Measurements from ENCODE around the gene CD163.
"Not testable (repeated sequence)": the region's sequence is repeated elsewhere in the genome, so short reads cannot be mapped to it uniquely, and the experiment has no call there.

CD163 gene

GRCh38 chr12:7503686-7504415 lies at the start of gene CD163:
CD163 (minus strand) TSS chr12:7503777; CDS start chr12:7503690, 87 bp downstream.
- no peak for DNase-seq

- no peak for DNase-seq
Measured at GRCh38 chr12:7542813-7543212, 39.2 kb upstream of the CD163 start.

GRCh38 chr12:7542046-7542445 lies 38.5 kb upstream of the CD163 start:
- DNase-seq, result no peak

DNA sequence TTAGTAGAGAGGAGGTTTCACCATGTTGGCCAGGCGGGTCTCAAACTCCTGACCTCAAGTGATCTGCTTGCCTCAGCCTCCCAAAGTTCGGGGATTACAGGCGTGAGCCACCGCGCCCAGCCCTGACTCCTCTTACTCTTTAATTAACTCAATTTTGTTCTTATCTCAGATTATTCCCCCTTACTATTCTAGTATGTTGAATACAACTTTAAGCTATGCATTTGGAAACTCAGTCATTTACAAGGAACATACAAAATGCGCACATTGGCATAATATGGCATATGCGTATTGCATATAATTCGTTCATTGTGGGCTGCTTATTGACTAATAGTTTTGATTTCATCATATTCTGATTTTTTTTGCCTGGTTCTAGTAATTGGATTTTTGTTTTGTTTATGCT lies 10.8 kb upstream of the CD163 start:
- DNase-seq, result no peak

DNA sequence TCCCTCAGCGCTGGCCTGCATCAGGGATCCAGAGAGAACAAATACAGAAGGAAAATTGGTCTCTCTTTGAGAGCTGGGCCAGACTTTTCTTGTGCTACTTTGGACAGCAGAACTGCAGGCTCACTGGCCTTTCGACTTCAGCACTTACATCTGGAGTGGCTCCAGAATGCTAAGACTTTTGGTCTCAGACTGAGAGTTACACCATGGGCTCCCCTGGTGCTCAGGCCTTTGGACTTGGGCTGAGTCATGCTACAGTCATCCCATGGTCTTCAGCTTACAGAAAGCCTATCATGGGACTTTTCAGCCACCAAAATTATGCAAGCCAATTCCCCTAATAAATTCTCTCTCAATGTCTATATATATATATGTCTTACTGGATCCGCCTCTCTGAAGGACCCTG lies 9.0 kb upstream of the CD163 start:
- no peak for DNase-seq

DNA sequence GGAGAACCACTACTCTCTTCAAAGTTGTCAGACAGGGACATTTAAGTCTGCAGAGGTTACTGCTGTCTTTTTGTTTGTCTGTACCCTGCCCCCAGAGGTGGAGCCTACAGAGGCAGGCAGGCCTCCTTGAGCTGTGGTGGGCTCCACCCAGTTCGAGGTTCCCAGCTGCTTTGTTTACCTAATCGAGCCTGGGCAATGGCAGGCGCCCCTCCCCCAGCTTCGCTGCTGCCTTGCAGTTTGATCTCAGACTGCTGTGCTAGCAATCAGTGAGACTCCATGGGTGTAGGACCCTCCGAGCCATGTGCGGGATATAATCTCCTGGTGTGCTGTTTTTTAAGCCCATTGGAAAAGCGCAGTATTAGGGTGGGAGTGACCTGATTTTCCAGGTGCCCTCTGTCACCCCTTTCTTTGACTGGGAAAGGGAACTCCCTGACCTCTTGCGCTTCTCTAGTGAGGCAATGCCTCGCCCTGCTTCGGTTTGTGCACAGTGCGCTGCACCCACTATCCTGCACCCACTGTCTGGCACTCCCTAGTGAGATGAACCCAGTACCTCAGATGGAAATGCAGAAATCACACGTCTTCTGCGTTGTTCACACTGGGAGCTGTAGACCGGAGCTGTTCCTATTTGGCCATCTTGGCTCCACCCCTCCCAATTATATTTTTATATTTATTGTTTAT lies 6.4 kb upstream of the CD163 start:
- DNase-seq, result not testable (repeated sequence)

GRCh38 chr12:7502612-7503011 lies 965 bp downstream of the CD163 start:
- DNase-seq, result no peak

DNA sequence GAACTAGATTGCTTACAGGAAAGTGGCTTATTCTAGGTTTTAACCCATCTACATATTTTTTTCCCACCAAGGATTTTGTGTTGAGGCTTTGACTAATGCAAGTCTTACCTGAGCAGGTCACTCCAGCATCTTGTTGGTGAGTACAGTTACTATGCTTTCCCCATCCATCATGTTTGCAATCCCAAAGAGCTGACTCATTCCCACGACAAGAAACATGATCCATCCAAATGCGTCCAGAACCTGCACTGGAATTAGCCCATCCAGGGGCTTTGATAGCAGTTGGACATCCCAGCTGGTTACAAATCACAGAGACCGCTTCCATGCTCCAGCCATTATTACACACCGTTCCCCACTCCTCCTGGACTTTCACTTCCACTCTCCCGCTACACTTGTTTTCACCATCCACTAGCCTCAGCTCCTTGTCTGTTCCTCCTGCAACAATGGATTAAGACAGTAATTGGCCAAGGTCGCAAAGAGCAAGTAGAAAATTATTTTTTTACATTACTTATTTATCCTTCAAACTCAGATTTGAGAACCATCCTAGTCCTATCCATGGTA lies 2.5 kb downstream of the CD163 start:
- DNase-seq, result no peak

- DNase-seq, result no peak
Measured at GRCh38 chr12:7499636-7500035, 3.9 kb downstream of the CD163 start.

GRCh38 chr12:7498809-7499208 lies 4.8 kb downstream of the CD163 start:
- DNase-seq, result no peak

- DNase-seq, result no peak
Measured at GRCh38 chr12:7497661-7498060, 5.9 kb downstream of the CD163 start.

- DNase-seq, result no peak
Measured at GRCh38 chr12:7496451-7496850, 7.1 kb downstream of the CD163 start.

DNA sequence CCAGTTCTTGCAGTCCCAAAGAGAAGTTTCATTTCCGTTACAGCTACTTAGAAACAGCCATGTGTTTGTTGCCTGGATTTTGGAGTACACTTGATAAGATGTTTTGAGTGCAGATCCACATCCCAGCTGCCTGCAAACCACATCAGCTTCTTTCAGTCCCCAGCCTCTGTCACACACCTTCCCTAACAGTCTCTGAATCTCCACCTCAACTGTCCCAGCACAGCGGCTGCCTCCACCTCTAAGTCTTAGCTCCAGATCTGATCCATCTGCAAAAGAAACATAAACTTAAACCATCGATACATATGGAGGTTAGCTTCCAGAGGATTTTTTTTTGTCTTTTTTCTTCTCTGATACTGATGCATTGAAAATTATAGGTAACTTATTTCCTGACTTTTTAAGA lies 8.4 kb downstream of the CD163 start:
- DNase-seq, result no peak

DNA sequence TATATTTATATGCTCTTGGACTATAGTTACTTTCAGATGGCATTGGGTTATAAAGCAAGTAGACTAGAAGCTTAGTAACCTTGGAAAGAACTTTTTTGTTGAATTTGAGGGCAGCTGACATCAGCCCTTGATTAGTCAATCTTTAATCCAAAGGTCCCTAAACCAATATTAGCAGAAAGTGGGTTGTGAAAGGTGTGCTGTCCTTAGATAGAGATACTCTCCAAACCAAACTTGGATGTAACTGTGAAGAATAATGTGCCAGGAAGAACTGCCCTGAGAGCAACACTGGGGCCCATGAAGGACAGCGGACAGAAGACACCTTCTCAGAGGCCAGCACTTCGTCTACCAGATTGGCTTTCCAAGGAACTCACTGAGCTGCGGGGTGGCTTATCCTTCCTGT lies 10.6 kb downstream of the CD163 start:
- DNase-seq, result no peak

- DNase-seq, result no peak
Measured at GRCh38 chr12:7486512-7486911, 17.1 kb downstream of the CD163 start.

DNA sequence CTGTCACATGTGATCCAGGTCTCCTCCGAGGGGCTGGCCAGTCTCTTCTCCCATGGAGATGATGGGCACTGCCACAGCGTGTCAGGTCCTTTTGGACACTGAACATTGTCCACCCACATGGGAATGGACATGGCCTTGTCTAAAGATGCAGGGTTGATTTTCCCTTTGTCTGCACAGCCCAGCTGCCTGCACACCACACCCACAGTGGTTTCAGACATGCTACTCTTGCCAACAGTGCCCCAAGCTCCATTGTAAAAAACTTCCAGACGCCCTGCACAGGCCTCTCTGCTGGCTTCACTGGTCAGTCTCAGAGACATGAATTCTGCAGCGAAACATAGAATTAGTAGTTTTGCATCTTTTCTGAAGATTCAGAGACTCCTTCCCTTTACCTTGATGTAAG lies 18.5 kb downstream of the CD163 start:
- no peak for DNase-seq

GRCh38 chr12:7483343-7483742 lies 20.2 kb downstream of the CD163 start:
- DNase-seq, result no peak

DNA sequence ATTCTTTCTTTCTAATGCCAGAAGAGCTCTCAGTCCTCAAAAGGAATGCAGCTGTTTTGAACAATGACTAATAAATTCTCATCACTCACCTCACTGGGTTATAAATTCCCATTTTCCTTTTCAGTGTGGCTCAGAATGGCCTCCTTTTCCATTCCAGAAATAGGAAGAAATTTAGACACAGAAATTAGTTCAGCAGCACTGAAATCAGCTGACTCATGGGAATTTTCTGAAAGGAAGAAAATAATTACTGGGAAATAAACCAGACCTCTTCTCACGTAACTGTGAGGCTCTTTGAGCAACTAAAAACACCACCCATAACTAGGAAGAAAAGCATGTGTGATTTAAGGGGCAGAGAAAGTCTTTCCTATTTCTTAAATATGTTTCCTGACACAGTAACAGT lies 23.8 kb downstream of the CD163 start:
- DNase-seq, result no peak

- no peak for DNase-seq
Measured at GRCh38 chr12:7472060-7472459, 31.5 kb downstream of the CD163 start.

- DNase-seq, result peak; percentile 58 to 61
Measured at GRCh38 chr12:7460375-7461259, 43.0 kb downstream of the CD163 start.

- no peak for DNase-seq
Measured at GRCh38 chr12:7459973-7460372, 43.6 kb downstream of the CD163 start.

DNA sequence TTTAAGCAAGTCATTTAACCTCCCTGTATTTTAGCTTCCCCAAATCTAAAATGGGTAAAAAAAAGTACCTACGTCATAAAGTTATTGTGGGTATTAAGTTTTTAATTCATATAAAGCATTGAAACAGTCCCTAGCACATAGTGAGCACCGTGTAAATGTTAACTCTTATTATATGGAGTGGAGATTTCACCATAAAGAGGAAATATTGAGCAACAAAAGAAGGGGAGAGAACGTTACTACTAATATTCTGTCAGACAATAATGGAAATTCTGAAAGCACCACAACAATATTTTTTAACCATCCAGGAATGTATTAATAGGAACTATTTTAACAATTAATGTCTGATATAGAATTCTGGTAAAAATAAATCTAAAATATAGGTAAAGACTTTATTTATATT lies 51.8 kb downstream of the CD163 start:
- no peak for DNase-seq

- DNase-seq, result no peak
Measured at GRCh38 chr12:7450667-7451066, 52.9 kb downstream of the CD163 start.

All from activated T-cell treated with anti-CD3 and anti-CD28 coated beads, Interleukin-2, amount 50 U/mL, for 48 hours (primary cell).